HG02642 (cell line): Measurements from ENCODE around the gene NEK10.
A peak's percentile ranks its signal among the peaks of the same experiment; 100 is the strongest.

Source experiments
- ATAC-seq: cut with Tn5 transposase; IDR thresholded peaks from one replicate; pipeline ENCODE4 v1.9.1; 2021; ENCODE audit warnings: mild to moderate bottlenecking; ENCODE audit not compliant: unreplicated experiment, poor library complexity

Gene NEK10

DNA sequence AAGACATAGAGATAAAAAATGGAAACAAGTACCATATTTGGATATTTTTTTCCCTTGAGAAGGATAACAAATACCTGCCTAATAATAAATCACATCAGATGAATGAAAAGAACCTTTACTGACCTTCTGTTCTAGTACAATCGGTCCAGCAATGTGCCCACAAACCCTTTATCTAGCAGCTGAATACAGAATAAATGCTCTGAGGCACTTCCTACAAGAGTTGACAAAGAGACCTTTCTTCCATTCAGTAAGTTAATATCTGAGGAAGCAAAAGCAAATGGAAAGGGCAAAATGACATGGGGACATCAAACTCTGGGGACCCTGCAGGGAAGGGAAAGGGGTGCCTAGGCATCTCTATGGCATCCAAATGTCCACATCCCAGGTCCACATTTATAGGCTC lies 115.8 kb downstream of the NEK10 start:
- ATAC-seq: peak; percentile 9

GRCh38 chr3:27252646-27253045 lies 116.5 kb downstream of the NEK10 start:
- no peak for ATAC-seq

- ATAC-seq: no peak
Observed at GRCh38 chr3:27244374-27244773, 124.8 kb downstream of the NEK10 start.

GRCh38 chr3:27239951-27240350 lies 129.2 kb downstream of the NEK10 start:
- ATAC-seq: no peak

- ATAC-seq: no peak
Observed at GRCh38 chr3:27228805-27229204, 140.4 kb downstream of the NEK10 start.

DNA sequence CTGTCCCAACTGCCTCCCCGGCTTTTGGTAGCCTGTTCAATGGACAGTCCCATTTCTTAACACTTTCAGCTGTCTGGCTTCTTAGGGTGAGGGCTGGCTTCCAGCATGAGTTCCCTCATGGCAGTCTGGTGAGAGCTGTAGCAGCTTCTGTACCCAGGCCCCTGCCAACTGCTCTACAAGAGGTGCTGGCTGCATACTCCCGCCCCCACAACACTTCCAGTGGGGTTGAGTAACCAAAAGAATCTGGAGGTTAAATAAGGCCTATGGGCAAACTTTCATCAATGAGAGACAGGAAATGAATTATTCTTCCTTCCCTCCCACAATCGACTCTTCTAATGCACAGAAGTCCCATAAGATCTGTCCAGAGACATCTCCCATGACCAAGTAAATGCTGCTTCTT lies 145.0 kb downstream of the NEK10 start:
- ATAC-seq: no peak

- no peak for ATAC-seq
Observed at GRCh38 chr3:27221264-27221932, 147.8 kb downstream of the NEK10 start.

- ATAC-seq: no peak
Observed at GRCh38 chr3:27220166-27220565, 149.0 kb downstream of the NEK10 start.

- no peak for ATAC-seq
Observed at GRCh38 chr3:27219127-27219845, 149.9 kb downstream of the NEK10 start.

DNA sequence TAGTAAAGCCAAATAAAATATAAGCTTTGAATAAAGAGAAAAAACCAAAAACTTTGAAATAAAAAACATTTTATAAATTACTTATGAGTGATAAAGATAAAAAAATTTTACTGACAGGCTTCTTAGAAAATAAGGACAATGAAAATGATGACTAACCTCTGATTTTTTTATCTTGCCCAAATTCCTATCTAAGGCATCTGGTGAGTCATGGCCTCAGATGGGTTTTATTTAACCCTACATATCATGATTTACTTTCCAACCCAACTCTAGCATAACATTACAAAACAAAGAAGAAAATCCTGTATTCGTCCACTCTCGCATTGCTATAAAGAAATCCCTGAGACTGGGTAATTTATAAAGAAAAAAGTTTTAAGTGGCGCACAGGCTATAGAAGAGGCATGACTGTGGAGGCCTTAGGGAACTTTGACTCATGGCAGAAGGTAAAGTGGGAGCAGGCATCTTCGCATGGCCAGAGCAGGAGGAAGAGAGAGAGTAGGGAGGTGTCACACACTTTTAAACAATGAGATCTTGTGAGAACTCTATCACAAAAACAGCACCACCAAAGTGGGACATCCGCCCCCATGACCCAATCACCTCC lies 152.1 kb downstream of the NEK10 start:
- ATAC-seq: no peak

GRCh38 chr3:27216295-27216855 lies 152.8 kb downstream of the NEK10 start:
- ATAC-seq: no peak

DNA sequence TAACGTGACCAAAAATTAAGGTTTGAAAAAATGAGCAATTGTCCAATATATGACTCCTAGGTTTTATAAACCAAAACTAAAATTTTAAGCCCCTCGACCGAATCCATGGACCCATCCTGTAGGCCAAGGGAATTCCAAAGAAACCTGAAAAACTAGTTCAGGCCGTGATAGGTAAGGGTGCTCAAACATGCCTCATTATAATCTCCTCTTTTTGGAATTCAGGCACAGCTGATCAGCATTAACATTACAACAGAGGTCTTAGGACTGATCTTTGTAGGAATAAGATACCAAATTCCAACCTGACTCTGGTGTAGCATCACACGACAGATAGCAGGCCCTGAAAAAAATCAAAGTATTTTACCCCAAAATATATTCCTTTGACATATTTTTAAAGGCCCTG lies 155.7 kb downstream of the NEK10 start:
- no peak for ATAC-seq

DNA sequence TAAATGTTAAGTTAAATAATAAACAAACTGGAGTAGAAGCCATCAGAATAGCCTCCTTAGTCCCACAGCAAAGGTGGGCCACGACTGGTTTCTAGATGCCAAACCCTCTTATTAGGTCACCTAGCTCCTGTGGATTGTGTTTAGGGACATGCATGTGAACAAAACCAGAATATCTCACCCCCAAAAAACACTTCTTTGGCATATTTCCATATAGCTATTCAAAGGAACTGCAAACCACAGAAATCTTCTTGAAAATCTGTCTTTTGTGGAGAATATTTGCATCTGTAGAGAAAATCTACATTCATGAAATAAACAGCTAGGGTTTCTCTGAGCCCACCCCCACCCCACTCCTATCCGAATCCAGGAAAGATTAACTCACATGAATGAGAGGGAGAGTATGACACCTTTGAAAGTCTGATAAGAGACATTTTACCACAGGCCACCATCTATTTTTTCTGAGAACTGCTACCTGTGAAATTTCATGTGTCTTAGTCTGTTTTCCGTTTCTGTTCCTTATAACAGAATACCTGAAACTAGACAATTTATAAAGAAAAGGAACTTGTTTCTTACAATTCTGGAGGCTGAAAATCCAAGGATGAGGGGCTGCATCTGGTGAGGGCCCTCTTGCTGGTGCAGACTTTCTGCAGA lies 159.4 kb downstream of the NEK10 start:
- no peak for ATAC-seq

GRCh38 chr3:27208961-27209616 lies 160.1 kb downstream of the NEK10 start:
- ATAC-seq: no peak

DNA sequence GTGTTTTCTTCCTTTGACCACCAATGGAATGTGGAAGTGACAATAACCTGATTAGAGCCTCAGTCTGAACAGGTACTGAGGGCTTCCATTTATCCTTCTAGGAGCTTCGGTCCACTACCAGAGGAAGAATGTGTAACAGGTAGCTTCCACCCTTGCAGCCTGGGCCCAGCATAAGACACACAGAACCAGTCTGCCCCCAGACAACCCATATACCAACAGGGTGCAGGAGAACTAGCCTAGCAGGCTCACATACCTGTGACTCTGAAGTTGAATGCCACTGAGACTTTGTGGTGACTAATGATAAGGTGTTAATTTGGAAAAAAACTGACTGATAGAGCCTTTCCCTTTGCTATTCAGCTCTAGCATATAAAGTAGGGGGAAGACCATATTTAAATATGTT lies 166.2 kb downstream of the NEK10 start:
- ATAC-seq: no peak

DNA sequence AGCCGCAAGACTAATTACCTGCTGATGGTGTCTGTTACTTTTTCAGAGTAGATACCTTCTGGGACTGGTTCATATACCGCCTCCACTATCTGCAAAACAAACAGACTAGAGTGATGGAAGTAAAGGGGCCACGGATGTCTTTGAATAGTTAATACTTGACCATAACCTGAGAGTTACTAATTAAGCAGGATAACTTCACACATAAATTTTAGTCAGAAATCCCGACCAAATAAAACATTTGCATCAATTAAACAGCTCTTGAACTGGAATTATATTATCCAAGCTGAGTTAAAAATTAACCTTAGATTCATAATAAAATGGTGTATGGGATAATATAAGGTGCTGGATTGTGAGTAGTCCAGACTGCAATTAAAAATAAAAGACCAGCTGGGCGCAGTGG lies 167.7 kb downstream of the NEK10 start:
- ATAC-seq: no peak

DNA sequence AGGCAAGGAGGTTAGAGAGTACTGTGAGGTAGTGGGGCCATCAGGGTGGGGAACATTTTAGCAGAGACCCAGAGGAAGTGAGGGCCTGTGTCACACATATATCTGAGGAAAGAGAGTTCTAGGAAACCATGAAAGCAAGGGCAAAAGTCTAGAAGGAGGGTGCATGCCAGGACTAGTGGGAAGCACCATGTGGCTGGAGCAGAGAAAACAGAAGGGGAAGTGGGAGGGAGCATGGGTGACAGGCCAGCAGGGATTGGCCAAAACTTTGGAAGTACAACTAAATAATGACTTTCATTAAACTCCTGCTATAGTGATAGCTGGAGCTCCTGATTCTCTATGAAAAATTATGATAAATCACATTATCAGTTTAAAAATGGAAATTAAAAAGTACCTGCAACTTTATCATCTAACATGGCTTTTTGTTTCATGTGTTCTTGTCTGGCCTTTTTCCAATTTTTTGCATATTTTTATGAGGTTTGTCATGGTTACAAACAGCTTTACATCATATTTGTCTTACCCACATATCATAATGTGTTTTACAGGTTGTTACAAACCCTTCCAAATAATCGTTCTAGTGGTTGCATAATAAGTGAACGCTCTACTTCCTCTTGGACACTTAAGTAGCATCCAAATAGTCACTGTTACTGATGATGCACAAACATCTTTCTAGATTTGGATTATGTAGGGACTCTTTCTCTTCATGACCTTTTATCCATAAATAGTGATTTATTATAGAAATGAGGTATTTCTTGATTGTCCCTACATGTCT lies 168.3 kb downstream of the NEK10 start:
- no peak for ATAC-seq

DNA sequence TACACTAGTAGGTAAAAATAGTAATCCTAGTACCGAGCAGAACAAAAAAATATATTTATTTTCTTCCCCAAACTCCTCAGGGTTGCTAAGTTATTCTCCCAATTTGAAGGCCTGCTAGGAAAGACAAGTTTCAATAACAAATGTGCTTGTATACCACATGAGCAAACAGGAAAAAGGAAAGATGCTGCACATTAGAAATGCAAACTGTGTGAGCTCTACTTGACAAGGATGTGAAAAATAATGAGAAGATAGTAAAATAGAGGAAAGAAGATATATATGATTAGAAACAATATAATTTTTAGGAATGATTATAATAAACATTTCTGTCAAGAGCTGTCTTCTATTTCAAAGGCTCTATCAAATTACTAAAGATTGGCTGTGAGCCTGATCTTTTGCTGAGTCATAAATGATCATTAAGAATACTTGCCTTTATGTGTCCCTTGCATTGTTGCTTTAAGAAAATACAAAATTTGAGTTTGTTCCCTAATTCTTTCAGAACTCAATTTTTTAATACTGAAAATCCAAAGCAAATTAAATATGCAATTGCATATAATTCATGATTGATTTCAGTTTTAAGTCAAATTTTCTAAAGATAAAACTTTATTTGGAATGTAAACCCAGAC lies 174.2 kb downstream of the NEK10 start:
- ATAC-seq: no peak

- ATAC-seq: no peak
Observed at GRCh38 chr3:27193056-27193455, 176.1 kb downstream of the NEK10 start.
